Fibroblast of lung (primary cell): ENCODE measurements around the gene ST6GALNAC1. TPM values are rescaled to one million over a fixed set of nuclear protein-coding genes. Genes with fewer than 3 reads are reported as not detected.
A peak's percentile ranks its signal among the peaks of the same experiment; 100 is the strongest.

ENCODE experiments used
- DNase-seq, 2 donors: peaks; one replicate each; pipeline versions ENCODE4 v3.0.0 to v3.0.0-alpha.2; 2010; ENCODE audit warnings: low read depth in 2 of 2
- H2AFZ ChIP-seq: 2 replicates; pipeline ENCODE4 v1.5.1; 2012; ENCODE audit warnings: low read length, control low read depth, inconsistent platforms
- H3K27ac ChIP-seq: 2 replicates; pipeline ENCODE4 v1.5.1; 2011; ENCODE audit warnings: low read length, control low read depth; ENCODE audit not compliant: insufficient read depth
- H3K27me3 ChIP-seq: 2 replicates; pipeline ENCODE4 v1.5.1; 2011; ENCODE audit warnings: mild to moderate bottlenecking, low read length; ENCODE audit not compliant: control insufficient read depth, insufficient read depth
- H3K36me3 ChIP-seq: 2 replicates; pipeline ENCODE4 v1.5.1; 2011; ENCODE audit warnings: low read length; ENCODE audit not compliant: control insufficient read depth, insufficient read depth
- H3K4me1 ChIP-seq: 2 replicates; pipeline ENCODE4 v1.5.1; 2011; ENCODE audit warnings: low read length; ENCODE audit not compliant: control insufficient read depth, insufficient read depth; ENCODE audit errors: extremely low read depth
- H3K4me2 ChIP-seq: 2 replicates; pipeline ENCODE4 v1.5.1; 2011; ENCODE audit warnings: low read length, control low read depth; ENCODE audit not compliant: insufficient read depth; ENCODE audit errors: extremely low read depth
- H3K4me3 ChIP-seq, 4 experiments: fragments of 200-600 bp in 1 of 4; sonication (generic) in 1 of 4; replicated peaks in 1 of 4; 2 replicates each; pipeline ENCODE4 v1.5.1; 2011 to 2016; ENCODE audit warnings: low read length in 4 of 4, low read depth in 3 of 4, mild to moderate bottlenecking in 3 of 4, control low read depth in 2 of 4, inconsistent platforms in 1 of 4, mixed read lengths in 1 of 4; ENCODE audit not compliant: insufficient read depth in 1 of 4; ENCODE audit errors: control extremely low read depth in 1 of 4
- H3K79me2 ChIP-seq: 2 replicates; pipeline ENCODE4 v1.5.1; 2012; ENCODE audit warnings: mild to moderate bottlenecking, low read length, inconsistent platforms; ENCODE audit not compliant: control insufficient read depth, insufficient read depth
- H3K9ac ChIP-seq: 2 replicates; pipeline ENCODE4 v1.5.1; 2011; ENCODE audit warnings: mild to moderate bottlenecking, low read length, control low read depth; ENCODE audit not compliant: insufficient read depth
- H3K9me3 ChIP-seq: 2 replicates; pipeline ENCODE4 v1.5.1; 2012; ENCODE audit warnings: low read depth, low read length; ENCODE audit not compliant: control insufficient read depth, insufficient read depth
- H4K20me1 ChIP-seq: 2 replicates; pipeline ENCODE4 v1.5.1; 2011; ENCODE audit warnings: low read length; ENCODE audit not compliant: control insufficient read depth, insufficient read depth; ENCODE audit errors: extremely low read depth
- EZH2 ChIP-seq: IDR thresholded peaks from 2 replicates; pipeline ENCODE4 v1.5.1; 2012; ENCODE audit warnings: low read length, control low read depth, mild to moderate bottlenecking; ENCODE audit errors: missing control alignments
- polyA plus RNA-seq, 2 donors: library from polyadenylated mRNA; depleted of rRNA in 1 of 2; stranded (reverse) in 1 of 2; unstranded in 1 of 2; fragments of >200 nt; gene quantifications; 2 replicates each; pipeline ENCODE4 v1.2.1, GENCODE V29; 2011 to 2012; ENCODE audit warnings: missing spikeins in 1 of 2
- total RNA-seq: library from RNA; depleted of rRNA; stranded (reverse); fragments of >200 nt; gene quantifications from 2 replicates; pipeline ENCODE4 v1.2.1, GENCODE V29; 2014
- TF ChIP-seq, protein P1 (sequence below), 2 donors: IDR thresholded peaks in 1 of 2; conservative IDR thresholded peaks in 1 of 2; 1 replicate in 1 of 2; 2 replicates in 1 of 2; pipeline ENCODE4 v1.5.1; 2011 to 2012; ENCODE audit warnings: low read length in 2 of 2, control low read depth in 1 of 2, inconsistent platforms in 1 of 2, low read depth in 1 of 2, mild to moderate bottlenecking in 1 of 2

ST6GALNAC1 gene
- total and polyA plus RNA-seq, 2 donors (not counting 1 experiment from before 2014, with no cell fraction given) = not detected

DNA sequence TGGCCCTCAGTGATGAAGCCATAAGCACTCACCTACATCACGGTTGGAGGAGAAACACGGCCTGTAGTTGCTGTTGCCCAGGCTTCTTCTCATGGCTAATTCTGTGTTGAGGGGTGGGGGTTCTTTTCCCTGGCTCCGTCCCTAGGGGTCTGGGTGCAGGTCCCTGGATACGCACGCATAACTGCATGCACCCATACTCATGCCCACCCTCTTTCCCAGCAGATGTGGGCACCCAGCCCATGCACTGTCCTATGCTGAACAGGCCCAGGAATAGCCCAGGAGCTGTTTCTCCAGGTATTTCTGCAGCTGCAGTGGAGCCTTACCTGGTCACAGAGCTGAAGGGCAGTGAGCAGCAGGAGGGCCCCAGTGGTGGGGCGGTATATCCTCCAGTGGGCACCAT is 18.1 kb downstream of the ST6GALNAC1 start:
- H3K79me2 ChIP-seq = no peaks in the 10 kb centered on the region
- no peaks in the 10 kb centered on the region for H3K36me3 ChIP-seq
- H3K27ac ChIP-seq = no peak overlapping the region
- H3K9me3 ChIP-seq = no peaks in the 10 kb centered on the region
- no peak for TF ChIP-seq EZH2
- TF ChIP-seq, protein P1, sequence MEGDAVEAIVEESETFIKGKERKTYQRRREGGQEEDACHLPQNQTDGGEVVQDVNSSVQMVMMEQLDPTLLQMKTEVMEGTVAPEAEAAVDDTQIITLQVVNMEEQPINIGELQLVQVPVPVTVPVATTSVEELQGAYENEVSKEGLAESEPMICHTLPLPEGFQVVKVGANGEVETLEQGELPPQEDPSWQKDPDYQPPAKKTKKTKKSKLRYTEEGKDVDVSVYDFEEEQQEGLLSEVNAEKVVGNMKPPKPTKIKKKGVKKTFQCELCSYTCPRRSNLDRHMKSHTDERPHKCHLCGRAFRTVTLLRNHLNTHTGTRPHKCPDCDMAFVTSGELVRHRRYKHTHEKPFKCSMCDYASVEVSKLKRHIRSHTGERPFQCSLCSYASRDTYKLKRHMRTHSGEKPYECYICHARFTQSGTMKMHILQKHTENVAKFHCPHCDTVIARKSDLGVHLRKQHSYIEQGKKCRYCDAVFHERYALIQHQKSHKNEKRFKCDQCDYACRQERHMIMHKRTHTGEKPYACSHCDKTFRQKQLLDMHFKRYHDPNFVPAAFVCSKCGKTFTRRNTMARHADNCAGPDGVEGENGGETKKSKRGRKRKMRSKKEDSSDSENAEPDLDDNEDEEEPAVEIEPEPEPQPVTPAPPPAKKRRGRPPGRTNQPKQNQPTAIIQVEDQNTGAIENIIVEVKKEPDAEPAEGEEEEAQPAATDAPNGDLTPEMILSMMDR (conservative IDR thresholded peaks at IDR 0.05 in 1 of 2, IDR thresholded peaks at IDR 0.05 in 1 of 2; ENCODE audit: low read depth in 1 of 2, low read length in 2 of 2) = no peak
- H2AFZ ChIP-seq = no peak overlapping the region
- no peak overlapping the region for H3K9ac ChIP-seq
- no peak overlapping the region for H3K4me3 ChIP-seq
- H3K4me2 ChIP-seq = no peak overlapping the region
- H4K20me1 ChIP-seq = no peaks in the 10 kb centered on the region
- no peak for DNase-seq
- H3K4me1 ChIP-seq = peaks cover 7% of the 10 kb centered on the region
- peaks cover 7% of the 10 kb centered on the region for H3K27me3 ChIP-seq

DNA sequence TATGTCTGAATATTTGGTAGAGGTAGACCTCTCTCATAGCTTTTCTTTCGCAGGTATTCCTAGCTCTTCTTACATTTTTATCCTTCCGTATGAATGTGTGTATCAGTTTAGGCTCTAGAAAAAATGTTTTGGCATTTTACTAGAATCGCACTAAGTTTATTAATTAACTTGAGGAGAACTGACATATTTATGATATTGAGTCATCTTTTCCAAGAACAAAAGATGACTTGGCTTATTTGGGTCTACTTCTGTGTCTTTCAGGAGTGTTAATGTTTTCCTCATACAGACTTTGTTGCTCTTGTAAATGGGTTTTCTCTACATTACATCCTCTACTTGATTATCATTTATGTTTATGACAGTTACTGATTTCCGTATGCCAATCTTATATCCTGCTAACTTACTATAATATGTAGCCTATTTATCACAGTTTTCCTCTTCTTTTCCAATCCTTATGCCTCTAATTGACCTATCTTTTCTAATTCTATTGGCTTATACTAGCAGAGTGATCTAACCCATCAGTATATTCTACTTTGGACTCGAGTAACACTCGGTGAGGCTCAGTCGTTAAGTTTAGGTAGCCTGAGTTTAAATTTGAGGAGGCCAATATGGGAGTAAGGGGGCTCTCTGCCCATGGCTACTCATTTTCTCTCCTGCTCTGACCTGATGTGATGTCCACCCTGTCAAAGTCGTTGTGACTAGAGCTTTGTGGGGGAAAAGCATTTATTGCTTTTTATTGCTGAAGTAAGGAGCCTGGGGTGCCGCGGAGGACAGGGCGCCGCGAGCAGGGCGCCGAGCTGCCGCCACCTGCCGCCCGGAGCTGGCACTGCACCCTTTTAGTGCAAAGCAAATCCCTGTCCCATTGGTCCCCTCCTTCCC is 20.0 kb downstream of the ST6GALNAC1 start:
- Histone ChIP-seq H3K4me2 (peak overlapping the region; percentile 49), H3K4me3 (peak overlapping the region in 1 of 4 experiments; percentile 40), H2AFZ (no peak overlapping the region), H4K20me1 (no peaks in the 10 kb centered on the region), H3K36me3 (no peaks in the 10 kb centered on the region), H3K9me3 (no peaks in the 10 kb centered on the region), H3K4me1 (peaks cover 7% of the 10 kb centered on the region), H3K27me3 (peaks cover 7% of the 10 kb centered on the region), H3K9ac (no peak overlapping the region), H3K79me2 (no peaks in the 10 kb centered on the region), H3K27ac (no peak overlapping the region)
- DNase-seq = peak; percentile 59 to 69
- TF ChIP-seq, protein P1 (conservative IDR thresholded peaks at IDR 0.05 in 1 of 2, IDR thresholded peaks at IDR 0.05 in 1 of 2; ENCODE audit: low read depth in 1 of 2, low read length in 2 of 2) = peak; percentile 92 to 96
- no peak for TF ChIP-seq EZH2

DNA sequence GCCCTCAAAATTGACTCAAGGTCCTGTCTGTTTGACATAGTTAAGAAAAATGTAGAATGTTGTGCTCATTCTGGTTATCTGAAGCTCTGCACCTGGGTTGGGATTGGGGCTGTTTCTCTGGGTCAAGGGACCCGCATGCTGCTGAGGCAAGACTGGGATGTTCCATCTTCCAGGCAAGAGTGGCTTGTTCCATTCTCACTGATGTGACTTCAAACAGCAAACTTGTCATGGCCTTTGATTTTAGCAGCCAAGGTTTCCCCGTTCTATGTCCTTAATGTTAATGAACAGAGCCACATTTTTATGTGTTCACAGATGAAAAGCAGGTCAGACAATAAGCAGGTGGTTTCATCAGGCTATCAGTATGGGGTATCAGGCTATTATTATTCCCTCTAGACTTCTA is 25.7 kb downstream of the ST6GALNAC1 start:
- Histone ChIP-seq H3K27ac (no peak overlapping the region), H2AFZ (no peak overlapping the region), H3K4me3 (no peak overlapping the region), H3K4me2 (no peak overlapping the region), H4K20me1 (no peaks in the 10 kb centered on the region), H3K9me3 (no peaks in the 10 kb centered on the region), H3K9ac (no peak overlapping the region), H3K36me3 (no peaks in the 10 kb centered on the region), H3K27me3 (no peaks in the 10 kb centered on the region), H3K79me2 (no peaks in the 10 kb centered on the region), H3K4me1 (no peaks in the 10 kb centered on the region)
- no peak for DNase-seq
- TF ChIP-seq EZH2 = no peak
- TF ChIP-seq, protein P1 (conservative IDR thresholded peaks at IDR 0.05 in 1 of 2, IDR thresholded peaks at IDR 0.05 in 1 of 2; ENCODE audit: low read depth in 1 of 2, low read length in 2 of 2) = no peak
